ENCODE measurements around the gene VIT.

The VIT gene

DNA sequence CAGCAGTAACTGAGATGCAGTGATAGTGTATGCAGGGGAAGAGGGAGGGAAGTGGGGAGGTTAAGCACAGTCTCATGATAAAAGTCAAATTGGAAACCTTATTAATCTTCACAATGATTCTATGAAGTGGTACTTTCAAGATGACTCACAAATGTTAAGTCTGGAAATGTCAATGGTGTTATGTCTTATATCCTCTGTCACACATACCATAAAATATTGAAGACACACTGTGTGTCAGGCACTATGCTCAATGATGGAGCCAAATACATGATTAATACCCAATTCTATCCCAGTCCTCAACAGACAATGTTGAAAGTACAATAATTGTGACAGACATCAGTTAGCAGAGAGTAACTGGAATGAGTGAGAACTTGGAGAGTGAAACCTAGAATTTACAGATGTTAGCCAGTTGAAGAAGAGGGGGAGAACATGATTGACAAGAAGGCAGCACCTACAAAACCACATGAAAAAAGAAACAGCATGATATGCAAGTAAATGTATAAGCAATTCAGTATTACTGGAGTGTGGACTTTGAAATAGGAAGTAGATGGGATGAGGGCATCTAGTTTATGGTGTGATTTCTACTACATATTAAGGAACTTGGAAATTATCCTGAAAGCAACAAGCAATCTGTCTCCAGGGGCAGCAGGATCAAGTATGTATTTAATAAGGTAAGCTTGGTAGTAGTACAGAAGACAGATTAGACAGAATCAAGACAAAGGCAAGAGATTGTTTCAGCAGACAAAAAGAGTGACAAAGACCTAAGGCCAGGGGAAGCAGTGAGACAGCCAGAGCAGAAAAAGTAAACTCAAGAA is 162.3 kb downstream of the VIT start:
- no peak for DNase-seq (ENCODE audit: low read depth in 2 of 2)

DNA sequence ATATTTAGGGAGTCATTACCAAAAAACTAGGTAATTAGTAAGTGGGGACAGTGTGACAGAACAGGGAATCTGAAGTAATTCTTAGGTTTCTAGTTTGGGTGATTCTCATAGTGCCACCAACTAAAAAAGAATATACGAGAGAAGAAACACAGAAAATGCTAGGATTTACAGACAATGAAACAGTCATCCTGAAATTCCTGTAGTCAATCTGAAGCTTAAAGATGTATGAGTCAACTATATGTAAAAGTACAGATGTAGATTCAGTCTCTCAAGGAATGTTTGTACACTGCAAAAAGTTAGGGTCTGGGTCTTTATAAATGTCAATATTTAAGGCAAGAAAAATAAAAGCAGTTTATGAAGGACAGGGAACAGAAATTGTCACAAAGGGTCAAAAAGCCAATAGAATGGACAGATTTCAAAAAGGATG is 162.9 kb downstream of the VIT start:
- no peak for DNase-seq (ENCODE audit: low read depth in 2 of 2)

DNA sequence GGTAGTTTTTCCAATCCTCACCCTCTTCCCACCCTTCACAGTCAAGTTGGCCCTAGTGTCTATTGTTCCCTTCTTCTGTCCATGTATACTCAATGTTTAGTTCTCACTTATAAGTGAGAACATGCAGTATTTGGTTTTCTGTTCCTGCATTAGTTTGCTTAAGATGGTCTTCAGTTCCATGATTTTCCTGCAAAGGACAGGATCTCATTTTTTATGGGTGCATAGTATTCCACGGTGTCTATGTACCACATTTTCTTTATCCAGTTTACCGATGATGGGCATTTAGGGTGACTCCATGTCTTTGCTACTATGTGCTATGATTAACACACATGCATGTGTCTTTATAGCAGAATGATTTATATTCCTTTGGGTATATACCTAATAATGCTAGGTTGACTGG is 165.4 kb downstream of the VIT start:
- DNase-seq (ENCODE audit: low read depth in 2 of 2): no peak

All from stimulated activated CD8-positive, alpha-beta memory T cell treated with anti-CD3 and anti-CD28 coated beads, Interleukin-7, amount 100 ng/mL, for 4 hours (primary cell).